K562 (cell line): ENCODE results near the gene SCNN1A. TPM values are rescaled to one million over a fixed set of nuclear protein-coding genes. Genes with fewer than 3 reads are reported as not detected.

Experiments used
- CAMTA2 ChIP-seq: fragments of 250-450 bp; sonication (Bioruptor Pico); conservative IDR thresholded peaks from 2 replicates; pipeline ENCODE4 v1.5.1; 2022
- CTBP1 ChIP-seq: fragments of 450-650 bp; IDR thresholded peaks from 2 replicates; pipeline ENCODE4 v1.6.1; 2016; ENCODE audit warnings: borderline replicate concordance
- DMBX1 ChIP-seq: fragments of 250-450 bp; sonication (Bioruptor Pico); IDR thresholded peaks from 2 replicates; pipeline ENCODE4 v1.8.0; 2022; ENCODE audit warnings: inconsistent platforms, mild to moderate bottlenecking, moderate library complexity, borderline replicate concordance
- ELF4 ChIP-seq: fragments of 450-650 bp; formaldehyde crosslinking; IDR thresholded peaks from 2 replicates; pipeline ENCODE4 v1.4.0; 2022; ENCODE audit warnings: missing genetic modification characterization
- HDGF ChIP-seq: fragments of 450-650 bp; IDR thresholded peaks from 2 replicates; pipeline ENCODE4 v1.6.1; 2016
- HMGN3 ChIP-seq: IDR thresholded peaks from 2 replicates; pipeline ENCODE4 v1.6.1; 2011; ENCODE audit warnings: borderline replicate concordance, low read depth, mild to moderate bottlenecking, mixed read lengths, low read length; ENCODE audit not compliant: insufficient read length; ENCODE audit errors: extremely low read depth
- HSF4 ChIP-seq: fragments of 250-450 bp; sonication (Bioruptor Pico); IDR thresholded peaks from 2 replicates; pipeline ENCODE4 v2.1.2; 2022; ENCODE audit warnings: mild to moderate bottlenecking, moderate library complexity, borderline replicate concordance
- KDM1A ChIP-seq, 2 experiments: fragments of 450-650 bp; IDR thresholded peaks; 2 replicates each; pipeline ENCODE4 v1.6.1; 2016; ENCODE audit warnings: mild to moderate bottlenecking in 2 of 2
- NCOA6 ChIP-seq: fragments of 450-650 bp; IDR thresholded peaks from 2 replicates; pipeline ENCODE4 v1.6.1; 2017; ENCODE audit warnings: mild to moderate bottlenecking
- POLR2B ChIP-seq: fragments of 450-650 bp; IDR thresholded peaks from 2 replicates; pipeline ENCODE4 v1.6.1; 2018; ENCODE audit warnings: low read depth; ENCODE audit not compliant: partially characterized antibody
- RAD51 ChIP-seq: fragments of 450-650 bp; IDR thresholded peaks from 2 replicates; pipeline ENCODE4 v1.7.1; 2016; ENCODE audit warnings: low read depth, mild to moderate bottlenecking, borderline replicate concordance
- RFX1 ChIP-seq: fragments of 450-650 bp; IDR thresholded peaks from 2 replicates; pipeline ENCODE4 v1.6.1; 2016; ENCODE audit warnings: mild to moderate bottlenecking, moderate library complexity
- TBL1XR1 ChIP-seq, 2 experiments: IDR thresholded peaks; 2 replicates each; pipeline ENCODE4 v1.6.1; 2012; ENCODE audit warnings: improper control_type of control experiment in 2 of 2, low read length in 2 of 2, mild to moderate bottlenecking in 1 of 2
- polyA plus RNA-seq, 8 experiments: library from polyadenylated mRNA; depleted of rRNA in 4 of 8; stranded (reverse) in 5 of 8; unstranded in 3 of 8; fragments of >200 nt; fragmentation: Nextera tagmentation in 2 of 8; fragmentation: Illumina TruSeq in 1 of 8; extraction: Ambion mirVana in 2 of 8; extraction: Trizol in 1 of 8; gene quantifications; 2 replicates each; pipeline versions ENCODE4 v1.2.1 to v1.2.3, GENCODE V29; 2011 to 2014; ENCODE audit warnings: inconsistent platforms in 1 of 8, missing spikeins in 1 of 8
- total RNA-seq, 7 experiments: library from RNA; depleted of rRNA in 6 of 7; stranded (reverse); fragments of >200 nt in 6 of 7; fragmentation: Illumina TruSeq in 2 of 7; extraction: Trizol in 2 of 7; gene quantifications; 2 replicates each; pipeline versions ENCODE4 v1.2.1 to v1.2.3, GENCODE V29; 2011 to 2021; ENCODE audit warnings: low replicate concordance in 1 of 7
- TF ChIP-seq, protein P1 (sequence below): sonication (generic); formaldehyde crosslinking; IDR thresholded peaks from 2 replicates; pipeline ENCODE4 v1.8.1; 2022; ENCODE audit warnings: missing genetic modification reagents
- TF ChIP-seq, protein P2 (sequence below), 2 experiments: fragments of 450-650 bp; IDR thresholded peaks; 2 replicates each; pipeline ENCODE4 v1.6.1; 2016
- TF ChIP-seq, protein P3 (sequence below): fragments of 250-450 bp; sonication (Bioruptor Pico); IDR thresholded peaks from 2 replicates; pipeline ENCODE4 v1.5.0; 2021; ENCODE audit warnings: mild to moderate bottlenecking, moderate library complexity
- TF ChIP-seq, protein P4 (sequence below): fragments of 250-450 bp; sonication (Bioruptor Pico); IDR thresholded peaks from 2 replicates; pipeline ENCODE4 v1.4.0; 2020; ENCODE audit warnings: mild to moderate bottlenecking
- TF ChIP-seq, protein P5 (sequence below), 2 experiments: fragments of 250-450 bp in 1 of 2; fragments of 450-650 bp in 1 of 2; sonication (Bioruptor Pico) in 1 of 2; IDR thresholded peaks; 2 replicates each; pipeline versions ENCODE4 v1.6.1 to v1.8.0; 2016 to 2021; ENCODE audit warnings: mild to moderate bottlenecking in 2 of 2, moderate library complexity in 2 of 2, missing compliant biosample characterization in 1 of 2, missing genetic modification characterization in 1 of 2

SCNN1A gene
- total and polyA plus RNA-seq, 9 of the 15 experiments (the other 6 are each of a cell fraction or from before 2014, with no cell fraction given): 0.15 to 0.49 (median 0.32) TPM; not detected in 5

DNA sequence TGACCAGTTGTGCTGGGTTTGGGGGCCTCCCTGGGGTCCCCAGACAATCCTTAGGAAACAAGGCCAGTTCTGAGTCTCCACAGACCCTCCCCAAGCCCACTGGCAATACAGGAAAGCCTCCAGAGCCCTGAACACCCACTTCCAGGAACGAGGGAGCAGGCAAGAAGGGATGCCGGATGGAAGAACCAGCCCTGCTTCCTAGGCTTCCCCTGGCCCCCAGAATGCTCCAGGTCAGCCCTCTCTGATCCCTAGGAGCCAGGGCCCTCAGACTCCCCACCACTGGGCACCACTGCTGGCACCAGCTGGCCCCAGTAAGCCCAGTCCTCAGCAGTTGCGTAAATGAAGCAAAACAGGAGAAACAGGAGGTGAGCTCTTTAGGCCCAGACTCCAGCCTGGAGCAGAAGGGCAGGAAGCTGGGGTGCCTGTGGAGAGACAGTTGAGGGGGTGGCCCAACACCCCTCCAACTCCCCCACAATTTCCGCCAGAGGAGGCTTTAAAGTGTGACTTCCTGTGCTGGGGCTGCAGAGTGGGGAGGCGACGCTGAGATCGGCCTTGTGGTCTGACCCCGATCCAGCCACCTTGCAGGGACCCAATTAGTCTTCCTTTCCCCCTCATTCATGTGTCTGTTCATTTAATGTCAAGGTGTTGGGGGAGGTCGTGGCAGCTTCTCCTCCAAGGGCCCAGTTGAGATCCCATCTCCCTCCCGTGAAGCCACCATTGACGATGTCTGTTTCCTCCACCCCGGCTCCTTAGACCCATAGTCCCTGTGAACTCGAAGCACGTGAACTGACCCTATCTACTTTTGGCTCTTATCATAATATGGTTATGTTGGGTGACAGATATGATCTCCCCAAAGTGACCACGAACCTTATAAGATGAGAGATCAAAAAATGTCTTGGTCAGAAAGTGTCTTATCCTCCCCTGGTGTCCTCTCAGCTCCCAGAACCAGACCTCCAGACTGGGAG is 38.2 kb downstream of the SCNN1A start (continued):
- TF ChIP-seq, protein P1, sequence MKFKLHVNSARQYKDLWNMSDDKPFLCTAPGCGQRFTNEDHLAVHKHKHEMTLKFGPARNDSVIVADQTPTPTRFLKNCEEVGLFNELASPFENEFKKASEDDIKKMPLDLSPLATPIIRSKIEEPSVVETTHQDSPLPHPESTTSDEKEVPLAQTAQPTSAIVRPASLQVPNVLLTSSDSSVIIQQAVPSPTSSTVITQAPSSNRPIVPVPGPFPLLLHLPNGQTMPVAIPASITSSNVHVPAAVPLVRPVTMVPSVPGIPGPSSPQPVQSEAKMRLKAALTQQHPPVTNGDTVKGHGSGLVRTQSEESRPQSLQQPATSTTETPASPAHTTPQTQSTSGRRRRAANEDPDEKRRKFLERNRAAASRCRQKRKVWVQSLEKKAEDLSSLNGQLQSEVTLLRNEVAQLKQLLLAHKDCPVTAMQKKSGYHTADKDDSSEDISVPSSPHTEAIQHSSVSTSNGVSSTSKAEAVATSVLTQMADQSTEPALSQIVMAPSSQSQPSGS (CRISPR knock-in tag): no peak
- TF ChIP-seq, protein P2, sequence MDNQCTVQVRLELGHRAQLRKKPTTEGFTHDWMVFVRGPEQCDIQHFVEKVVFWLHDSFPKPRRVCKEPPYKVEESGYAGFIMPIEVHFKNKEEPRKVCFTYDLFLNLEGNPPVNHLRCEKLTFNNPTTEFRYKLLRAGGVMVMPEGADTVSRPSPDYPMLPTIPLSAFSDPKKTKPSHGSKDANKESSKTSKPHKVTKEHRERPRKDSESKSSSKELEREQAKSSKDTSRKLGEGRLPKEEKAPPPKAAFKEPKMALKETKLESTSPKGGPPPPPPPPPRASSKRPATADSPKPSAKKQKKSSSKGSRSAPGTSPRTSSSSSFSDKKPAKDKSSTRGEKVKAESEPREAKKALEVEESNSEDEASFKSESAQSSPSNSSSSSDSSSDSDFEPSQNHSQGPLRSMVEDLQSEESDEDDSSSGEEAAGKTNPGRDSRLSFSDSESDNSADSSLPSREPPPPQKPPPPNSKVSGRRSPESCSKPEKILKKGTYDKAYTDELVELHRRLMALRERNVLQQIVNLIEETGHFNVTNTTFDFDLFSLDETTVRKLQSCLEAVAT (IDR thresholded peaks at IDR 0.05): no peak; a peak in 1 of 4 replicates
- TF ChIP-seq HSF4 (CRISPR knock-in tag) (no peak), DMBX1 (CRISPR knock-in tag) (no peak), HDGF (no peak), KDM1A (IDR thresholded peaks at IDR 0.05) (no peak), NCOA6 (no peak), POLR2B (no peak), RFX1 (no peak), TBL1XR1 (IDR thresholded peaks at IDR 0.05; ENCODE audit: low read length in 2 of 2) (no peak), HMGN3 (no peak), CTBP1 (no peak), CAMTA2 (CRISPR knock-in tag) (no peak), RAD51 (no peak), ELF4 (CRISPR knock-in tag) (no peak)
- TF ChIP-seq, protein P3, sequence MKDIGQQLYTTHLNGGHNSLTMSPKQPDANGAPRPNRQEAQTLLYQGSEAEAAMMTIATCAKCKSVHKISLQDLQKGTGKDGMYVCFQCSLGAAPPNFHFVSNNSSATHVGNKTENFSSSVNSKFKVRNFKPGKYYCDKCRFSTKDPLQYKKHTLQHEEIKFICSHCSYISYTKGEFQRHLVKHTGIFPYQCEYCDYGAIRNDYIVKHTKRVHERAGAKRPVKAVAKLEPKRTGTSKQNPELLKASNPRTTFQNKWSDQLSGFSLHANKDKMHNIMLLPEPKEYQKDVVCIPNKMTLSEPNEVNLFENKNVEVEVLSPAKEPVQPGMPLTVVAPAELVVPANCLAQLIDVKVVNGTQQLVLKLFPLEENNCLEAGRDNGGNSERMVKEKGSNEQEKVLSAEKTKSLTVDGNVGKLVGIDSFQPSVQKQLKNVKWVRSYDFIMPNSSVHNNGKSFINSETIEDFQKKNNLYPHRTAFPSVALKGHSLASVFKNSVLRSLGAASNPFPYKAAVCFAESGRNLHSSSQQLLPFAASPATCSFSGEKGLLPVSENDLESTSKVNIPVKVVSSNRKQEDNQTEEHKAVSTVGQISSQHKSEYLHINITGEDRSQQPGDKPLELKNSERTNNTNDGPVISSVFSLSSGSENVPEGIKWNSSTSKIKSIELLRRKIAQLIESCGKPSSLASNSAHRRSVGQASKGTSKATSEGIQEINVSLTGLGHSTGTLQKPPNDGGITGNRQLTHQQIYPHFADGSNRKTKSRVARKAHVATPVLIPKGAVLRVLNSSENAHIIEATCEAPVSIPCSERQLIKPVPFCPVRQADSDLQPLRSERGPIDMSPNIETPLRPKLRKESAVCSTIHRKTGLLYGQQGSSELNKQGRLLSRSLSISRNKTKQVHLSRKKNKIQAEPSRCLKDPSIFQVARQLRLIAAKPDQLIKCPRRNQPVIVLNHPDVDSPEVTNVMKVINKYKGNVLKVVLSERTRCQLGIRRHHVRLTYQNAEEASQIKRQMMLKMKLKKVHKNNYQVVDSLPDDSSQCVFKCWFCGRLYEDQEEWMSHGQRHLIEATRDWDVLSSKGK (CRISPR knock-in tag): no peak
- TF ChIP-seq, protein P4, sequence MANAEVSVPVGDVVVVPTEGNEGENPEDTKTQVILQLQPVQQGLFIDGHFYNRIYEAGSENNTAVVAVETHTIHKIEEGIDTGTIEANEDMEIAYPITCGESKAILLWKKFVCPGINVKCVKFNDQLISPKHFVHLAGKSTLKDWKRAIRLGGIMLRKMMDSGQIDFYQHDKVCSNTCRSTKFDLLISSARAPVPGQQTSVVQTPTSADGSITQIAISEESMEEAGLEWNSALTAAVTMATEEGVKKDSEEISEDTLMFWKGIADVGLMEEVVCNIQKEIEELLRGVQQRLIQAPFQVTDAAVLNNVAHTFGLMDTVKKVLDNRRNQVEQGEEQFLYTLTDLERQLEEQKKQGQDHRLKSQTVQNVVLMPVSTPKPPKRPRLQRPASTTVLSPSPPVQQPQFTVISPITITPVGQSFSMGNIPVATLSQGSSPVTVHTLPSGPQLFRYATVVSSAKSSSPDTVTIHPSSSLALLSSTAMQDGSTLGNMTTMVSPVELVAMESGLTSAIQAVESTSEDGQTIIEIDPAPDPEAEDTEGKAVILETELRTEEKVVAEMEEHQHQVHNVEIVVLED: no peak
- TF ChIP-seq, protein P5, sequence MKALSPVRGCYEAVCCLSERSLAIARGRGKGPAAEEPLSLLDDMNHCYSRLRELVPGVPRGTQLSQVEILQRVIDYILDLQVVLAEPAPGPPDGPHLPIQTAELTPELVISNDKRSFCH (CRISPR knock-in tag; IDR thresholded peaks at IDR 0.05): no peak
- TF ChIP-seq, protein P5 (tag; IDR thresholded peaks at IDR 0.05): no peak
